AG09319 (cell line): ENCODE measurements around the gene CTNND2.
"Not testable (repeated sequence)": the region's sequence is repeated elsewhere in the genome, so short reads cannot be mapped to it uniquely, and the experiment has no call there.

ENCODE experiments used
- DNase-seq: peaks from one replicate; pipeline ENCODE4 v3.0.0-alpha.2; 2010; ENCODE audit warnings: low read depth; ENCODE audit errors: extremely low read depth
- TF ChIP-seq, protein P1 (sequence below): IDR thresholded peaks from 2 replicates; pipeline ENCODE4 v1.5.1; 2011; ENCODE audit warnings: low read depth, mild to moderate bottlenecking, inconsistent platforms, low read length, moderate library complexity

The CTNND2 gene

GRCh38 chr5:11620172-11620571 is 284.1 kb downstream of the CTNND2 start:
- DNase-seq: no peak
- TF ChIP-seq, protein P1, sequence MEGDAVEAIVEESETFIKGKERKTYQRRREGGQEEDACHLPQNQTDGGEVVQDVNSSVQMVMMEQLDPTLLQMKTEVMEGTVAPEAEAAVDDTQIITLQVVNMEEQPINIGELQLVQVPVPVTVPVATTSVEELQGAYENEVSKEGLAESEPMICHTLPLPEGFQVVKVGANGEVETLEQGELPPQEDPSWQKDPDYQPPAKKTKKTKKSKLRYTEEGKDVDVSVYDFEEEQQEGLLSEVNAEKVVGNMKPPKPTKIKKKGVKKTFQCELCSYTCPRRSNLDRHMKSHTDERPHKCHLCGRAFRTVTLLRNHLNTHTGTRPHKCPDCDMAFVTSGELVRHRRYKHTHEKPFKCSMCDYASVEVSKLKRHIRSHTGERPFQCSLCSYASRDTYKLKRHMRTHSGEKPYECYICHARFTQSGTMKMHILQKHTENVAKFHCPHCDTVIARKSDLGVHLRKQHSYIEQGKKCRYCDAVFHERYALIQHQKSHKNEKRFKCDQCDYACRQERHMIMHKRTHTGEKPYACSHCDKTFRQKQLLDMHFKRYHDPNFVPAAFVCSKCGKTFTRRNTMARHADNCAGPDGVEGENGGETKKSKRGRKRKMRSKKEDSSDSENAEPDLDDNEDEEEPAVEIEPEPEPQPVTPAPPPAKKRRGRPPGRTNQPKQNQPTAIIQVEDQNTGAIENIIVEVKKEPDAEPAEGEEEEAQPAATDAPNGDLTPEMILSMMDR: no peak

DNA sequence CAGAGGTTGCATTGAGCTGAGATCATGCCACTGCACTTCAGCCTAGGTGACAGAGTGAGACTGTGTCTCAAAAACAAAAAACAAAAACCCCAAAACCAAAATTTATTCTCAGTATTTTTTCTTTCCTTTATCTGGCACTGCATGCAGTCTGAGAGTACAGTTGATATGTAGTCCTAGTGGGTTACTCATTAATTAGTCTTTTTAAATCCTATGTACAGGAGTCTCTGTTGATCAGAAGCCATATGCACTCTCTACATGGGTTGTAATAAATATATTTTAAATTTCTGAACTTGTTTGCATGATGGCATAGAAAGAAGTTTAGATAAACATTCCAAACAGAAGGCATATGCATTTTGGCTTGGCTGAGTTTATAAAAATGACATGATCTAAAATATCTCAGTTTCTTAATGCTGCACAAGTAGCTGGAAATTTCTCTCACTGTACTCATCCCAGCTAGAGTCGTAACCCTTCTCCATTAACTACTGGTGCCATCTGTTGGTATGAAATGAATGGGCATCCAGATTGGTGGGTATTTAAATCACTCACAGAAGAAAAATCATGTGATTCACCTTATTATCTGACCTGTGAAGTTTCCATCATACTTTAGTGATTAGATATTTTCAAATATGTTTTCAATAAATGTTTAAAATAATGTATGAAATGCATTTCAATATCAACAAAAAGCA is 284.8 kb downstream of the CTNND2 start:
- TF ChIP-seq, protein P1: no peak
- DNase-seq: no peak

GRCh38 chr5:11617080-11617479 is 287.2 kb downstream of the CTNND2 start:
- TF ChIP-seq, protein P1: no peak
- no peak for DNase-seq

GRCh38 chr5:11616624-11617023 is 287.6 kb downstream of the CTNND2 start:
- DNase-seq: not testable (repeated sequence)

DNA sequence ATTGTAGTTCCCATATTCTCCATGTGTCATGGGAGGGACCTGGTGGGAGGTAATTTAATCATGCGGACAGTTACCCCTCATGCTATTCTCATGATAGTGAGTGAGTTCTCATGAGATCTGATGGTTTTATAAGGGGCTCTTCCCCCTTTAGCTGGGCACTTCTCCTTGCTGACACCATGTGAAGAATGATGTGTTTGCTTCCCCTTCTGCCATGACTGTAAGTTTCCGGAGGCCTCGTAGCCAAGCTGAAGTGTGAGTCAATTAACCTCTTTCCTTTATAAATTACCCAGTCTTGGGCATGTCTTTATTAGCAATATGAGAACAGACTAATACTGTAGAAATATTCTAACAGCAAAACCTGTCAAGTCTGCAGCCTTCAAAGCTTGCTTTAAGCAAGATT is 293.2 kb downstream of the CTNND2 start:
- DNase-seq: no peak
- TF ChIP-seq, protein P1: no peak

DNA sequence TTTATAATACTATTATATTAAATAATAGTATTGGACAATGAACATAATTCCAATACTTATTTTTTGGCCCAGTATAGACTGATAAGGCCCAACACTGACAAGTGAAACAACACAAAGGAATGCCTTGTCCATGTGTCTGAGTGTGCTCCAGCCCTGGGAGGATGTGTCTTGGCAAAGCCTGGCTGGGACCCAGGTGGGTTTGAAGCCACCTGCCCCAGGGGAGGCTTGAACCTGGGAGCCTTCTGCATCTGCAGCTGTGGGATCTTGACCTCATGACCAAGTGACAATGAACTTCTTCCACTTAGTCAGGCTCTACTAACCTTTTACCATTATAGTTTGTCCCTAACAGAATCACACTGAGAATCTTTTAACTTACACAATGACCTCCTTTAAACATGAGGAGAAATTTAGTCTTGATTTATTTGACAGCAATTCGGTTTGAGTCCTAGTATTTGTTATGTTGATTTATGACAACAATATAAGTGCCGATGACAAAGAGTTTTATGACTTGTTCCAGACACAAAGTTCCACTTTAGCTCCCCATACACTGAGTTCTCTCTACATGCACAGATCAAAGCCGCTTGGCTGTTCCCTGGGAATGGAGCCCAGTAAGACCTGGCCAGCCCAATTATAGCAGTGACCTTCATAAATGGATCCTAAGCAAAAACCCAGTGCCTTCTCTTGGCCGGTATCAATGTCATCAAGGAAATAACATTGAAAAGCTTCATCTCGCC is 294.5 kb downstream of the CTNND2 start:
- TF ChIP-seq, protein P1: no peak
- DNase-seq: no peak

GRCh38 chr5:11608530-11608929 is 295.7 kb downstream of the CTNND2 start:
- TF ChIP-seq, protein P1: no peak
- DNase-seq: no peak
